Small intestine (tissue), 7 donors: ENCODE measurements around the gene MLNR. TPM values are rescaled to one million over a fixed set of nuclear protein-coding genes. Genes with fewer than 3 reads are reported as not detected.

Experiments
- DNase-seq, 2 donors: peaks; one replicate each; pipeline versions ENCODE4 v3.0.0 to v3.0.0-alpha.2; 2013
- FAIRE-seq: peaks from 2 replicates; lab custom pipeline; 2012; peaks lifted over from hg19 to GRCh38; lab: Jason Lieb, UNC
- H3K27ac ChIP-seq, 3 donors: one replicate each; pipeline ENCODE4 v1.5.1; 2013; ENCODE audit warnings: low read length in 2 of 3, mild to moderate bottlenecking in 2 of 3, control low read depth in 1 of 3, inconsistent platforms in 1 of 3, low read depth in 1 of 3, moderate library complexity in 1 of 3
- H3K27me3 ChIP-seq, 3 donors: one replicate each; pipeline ENCODE4 v1.6.1; 2013; ENCODE audit warnings: low read length in 3 of 3, inconsistent platforms in 1 of 3; ENCODE audit not compliant: control insufficient read depth in 3 of 3, insufficient read depth in 3 of 3
- H3K36me3 ChIP-seq, 3 donors: one replicate each; pipeline ENCODE4 v1.6.1; 2013; ENCODE audit warnings: low read length in 3 of 3, inconsistent platforms in 1 of 3, low read depth in 1 of 3, mild to moderate bottlenecking in 1 of 3, moderate library complexity in 1 of 3; ENCODE audit not compliant: control insufficient read depth in 3 of 3, insufficient read depth in 2 of 3
- H3K4me1 ChIP-seq, 3 donors: one replicate each; pipeline ENCODE4 v1.6.1; 2013; ENCODE audit warnings: low read length in 2 of 3, inconsistent platforms in 1 of 3, low read depth in 1 of 3, mild to moderate bottlenecking in 1 of 3, moderate library complexity in 1 of 3; ENCODE audit not compliant: control insufficient read depth in 3 of 3, insufficient read depth in 2 of 3
- H3K4me3 ChIP-seq, 3 donors: one replicate each; pipeline ENCODE4 v1.5.1; 2013; ENCODE audit warnings: low read length in 3 of 3, control low read depth in 1 of 3, inconsistent platforms in 1 of 3, low read depth in 1 of 3, mild to moderate bottlenecking in 1 of 3, moderate library complexity in 1 of 3
- H3K9me3 ChIP-seq, 2 donors: one replicate each; pipeline ENCODE4 v1.6.1; 2013; ENCODE audit warnings: low read depth in 1 of 2, low read length in 1 of 2; ENCODE audit not compliant: control insufficient read depth in 2 of 2, insufficient read depth in 1 of 2
- whole genome bisulfite sequencing, 3 donors: extraction: QIAGEN DNeasy Blood & Tissue Kit; methylation state at CpG; one replicate each; pipeline ENCODE4 v1.1.7; 2013; 5-methylcytosine and 5-hydroxymethylcytosine counted together
- polyA plus RNA-seq, 4 donors: library from polyadenylated mRNA; stranded (reverse) in 3 of 4; unstranded in 1 of 4; fragments of 200-250 nt in 3 of 4; fragments of 120-200 nt in 1 of 4; gene quantifications; one replicate each; pipeline versions ENCODE4 v1.2.1 to v1.2.3, GENCODE V29; 2013
- donor health status: healthy with polysubstance abuse.
- donor health status: control.
- donor health status: control.
- donor health status: Bipolar disorder and iron deficiency.
- donor health status: healthy.

The MLNR gene
- polyA plus RNA-seq, 4 donors: not detected

GRCh38 chr13:49219647-49220035, 497 bp upstream of the MLNR start:
- DNase-seq: no peak
- no peaks in the 10 kb centered on the region for H3K9me3 ChIP-seq
- H3K4me3 ChIP-seq: peak overlapping the region in 1 of 3 donors; percentile 54
- H3K36me3 ChIP-seq: no peaks in the 10 kb centered on the region
- no peak overlapping the region for H3K27ac ChIP-seq
- H3K4me1 ChIP-seq: peaks cover 0 to 6% (median 2%) of the 10 kb centered on the region in 3 donors
- no peak for FAIRE-seq
- peaks cover 12 to 73% (median 29%) of the 10 kb centered on the region in 3 donors for H3K27me3 ChIP-seq
- WGBS, 3 donors: 13 to 26% (median 16%) methylated on average over 17 of the region's 17 CpGs

- H3K27me3 ChIP-seq: peaks cover 12 to 78% (median 29%) of the 10 kb centered on the region in 3 donors
- H3K4me1 ChIP-seq: peaks cover 0 to 6% (median 2%) of the 10 kb centered on the region in 3 donors
- no peaks in the 10 kb centered on the region for H3K36me3 ChIP-seq
- DNase-seq (peak in 1 of 2 donors; percentile 45), FAIRE-seq (no peak)
- no peak overlapping the region for H3K27ac ChIP-seq
- H3K4me3 ChIP-seq: peak overlapping the region in 1 of 3 donors; percentile 13
- WGBS, 3 donors: 5 to 15% (median 12%) methylated on average over 29 to 73 of the region's 73 CpGs
- no peaks in the 10 kb centered on the region for H3K9me3 ChIP-seq
Observed at GRCh38 chr13:49220856-49221589, 885 bp downstream of the MLNR start.

GRCh38 chr13:49221590-49221965, 1.4 kb downstream of the MLNR start:
- FAIRE-seq (no peak), DNase-seq (no peak)
- Histone ChIP-seq H3K27ac (no peak overlapping the region), H3K4me1 (peaks cover 0 to 6% (median 2%) of the 10 kb centered on the region in 3 donors), H3K9me3 (no peaks in the 10 kb centered on the region), H3K27me3 (peaks cover 12 to 78% (median 29%) of the 10 kb centered on the region in 3 donors), H3K4me3 (no peak overlapping the region), H3K36me3 (no peaks in the 10 kb centered on the region)
- 59 to 71% (median 63%) methylated on average over 4 of the region's 4 CpGs for WGBS, 3 donors

GRCh38 chr13:49225223-49226042, 5.3 kb downstream of the MLNR start:
- Histone ChIP-seq H3K27ac (no peak overlapping the region), H3K4me3 (no peak overlapping the region), H3K4me1 (no peaks in the 10 kb centered on the region), H3K27me3 (peaks cover 6 to 46% (median 15%) of the 10 kb centered on the region in 3 donors), H3K36me3 (no peaks in the 10 kb centered on the region), H3K9me3 (no peaks in the 10 kb centered on the region)
- 35 to 62% (median 44%) methylated on average over 5 of the region's 5 CpGs for WGBS, 3 donors
- DNase-seq (no peak), FAIRE-seq (no peak)

GRCh38 chr13:49226613-49227012, 6.5 kb downstream of the MLNR start:
- no peak overlapping the region for H3K27ac ChIP-seq
- peaks cover 0 to 35% (median 6%) of the 10 kb centered on the region in 3 donors for H3K27me3 ChIP-seq
- no peak for DNase-seq
- 88 to 93% (median 89%) methylated on average over 5 of the region's 5 CpGs for WGBS, 3 donors
- no peaks in the 10 kb centered on the region for H3K4me1 ChIP-seq
- no peaks in the 10 kb centered on the region for H3K9me3 ChIP-seq
- no peak overlapping the region for H3K4me3 ChIP-seq
- FAIRE-seq: no peak
- no peaks in the 10 kb centered on the region for H3K36me3 ChIP-seq

- H3K4me1 ChIP-seq: no peaks in the 10 kb centered on the region
- no peak for FAIRE-seq
- no peak overlapping the region for H3K4me3 ChIP-seq
- H3K36me3 ChIP-seq: no peaks in the 10 kb centered on the region
- WGBS, 3 donors: 91 to 95% (median 94%) methylated on average over 2 to 3 of the region's 3 CpGs
- H3K27me3 ChIP-seq: no peaks in the 10 kb centered on the region
- no peak for DNase-seq
- no peak overlapping the region for H3K27ac ChIP-seq
- H3K9me3 ChIP-seq: no peaks in the 10 kb centered on the region
Observed at GRCh38 chr13:49234741-49235140, 14.6 kb downstream of the MLNR start.

GRCh38 chr13:49235856-49236431, 15.8 kb downstream of the MLNR start:
- FAIRE-seq (no peak), DNase-seq (no peak)
- Histone ChIP-seq H3K4me3 (no peak overlapping the region), H3K27me3 (no peaks in the 10 kb centered on the region), H3K27ac (no peak overlapping the region), H3K4me1 (no peaks in the 10 kb centered on the region), H3K36me3 (no peaks in the 10 kb centered on the region), H3K9me3 (no peaks in the 10 kb centered on the region)
- 87 to 95% (median 93%) methylated on average over 6 of the region's 6 CpGs for WGBS, 3 donors

- Histone ChIP-seq H3K4me1 (no peaks in the 10 kb centered on the region), H3K36me3 (peaks cover 0 to 2% (median 0%) of the 10 kb centered on the region in 3 donors), H3K9me3 (peaks cover 0 to 10% of the 10 kb centered on the region in 2 donors), H3K27ac (no peak overlapping the region), H3K27me3 (no peaks in the 10 kb centered on the region), H3K4me3 (no peak overlapping the region)
- 93 to 99% (median 94%) methylated on average over 2 of the region's 2 CpGs for whole genome bisulfite sequencing, 3 donors
- DNase-seq: no peak
- FAIRE-seq: no peak
Observed at GRCh38 chr13:49238621-49239020, 18.5 kb downstream of the MLNR start.
